ENCODE results near the gene CLEC16A.

The CLEC16A gene

GRCh38 chr16:11208916-11209665 is 264.7 kb downstream of the CLEC16A start:
- H3K4me3 ChIP-seq (ENCODE audit: low read depth, low read length), result no peak overlapping the region
- DNase-seq (ENCODE audit: low read depth), result no peak
- no peak for TF ChIP-seq CTCF (IDR thresholded peaks at IDR 0.05; ENCODE audit: low read depth, low read length, missing control alignments)

GRCh38 chr16:11210260-11210659 is 265.9 kb downstream of the CLEC16A start:
- no peak for TF ChIP-seq CTCF (IDR thresholded peaks at IDR 0.05; ENCODE audit: low read depth, low read length, missing control alignments)
- DNase-seq (ENCODE audit: low read depth), result no peak
- H3K4me3 ChIP-seq (ENCODE audit: low read depth, low read length), result no peak overlapping the region

GRCh38 chr16:11211061-11211976 is 267.0 kb downstream of the CLEC16A start:
- no peak overlapping the region for H3K4me3 ChIP-seq (ENCODE audit: low read depth, low read length)
- TF ChIP-seq CTCF (IDR thresholded peaks at IDR 0.05; ENCODE audit: low read depth, low read length, missing control alignments), result no peak
- no peak for DNase-seq (ENCODE audit: low read depth)

GRCh38 chr16:11211977-11212797 is 267.8 kb downstream of the CLEC16A start:
- TF ChIP-seq CTCF (IDR thresholded peaks at IDR 0.05; ENCODE audit: low read depth, low read length, missing control alignments), result no peak
- H3K4me3 ChIP-seq (ENCODE audit: low read depth, low read length), result no peak overlapping the region
- no peak for DNase-seq (ENCODE audit: low read depth)

- no peak for TF ChIP-seq CTCF (IDR thresholded peaks at IDR 0.05; ENCODE audit: low read depth, low read length, missing control alignments)
- no peak for DNase-seq (ENCODE audit: low read depth)
- no peak overlapping the region for H3K4me3 ChIP-seq (ENCODE audit: low read depth, low read length)
Measured at GRCh38 chr16:11212798-11213196, 268.4 kb downstream of the CLEC16A start.

GRCh38 chr16:11213373-11213772 is 269.0 kb downstream of the CLEC16A start:
- DNase-seq (ENCODE audit: low read depth), result no peak
- no peak overlapping the region for H3K4me3 ChIP-seq (ENCODE audit: low read depth, low read length)
- TF ChIP-seq CTCF (IDR thresholded peaks at IDR 0.05; ENCODE audit: low read depth, low read length, missing control alignments), result no peak
